ENCODE measurements around the gene ATP11C.
"Not testable (repeated sequence)": the region's sequence is repeated elsewhere in the genome, so short reads cannot be mapped to it uniquely, and the experiment has no call there.

The ATP11C gene

GRCh38 chrX:139862208-139862607 is 70.6 kb downstream of the ATP11C start:
- DNase-seq, result no peak

GRCh38 chrX:139856826-139857225 is 76.0 kb downstream of the ATP11C start:
- DNase-seq, result not testable (repeated sequence)

GRCh38 chrX:139851730-139852129 is 81.1 kb downstream of the ATP11C start:
- no peak for DNase-seq

- no peak for DNase-seq
These were observed 81.9 kb downstream of the ATP11C start for GRCh38 chrX:139850968-139851367.

GRCh38 chrX:139844884-139845283 is 88.0 kb downstream of the ATP11C start:
- no peak for DNase-seq

GRCh38 chrX:139844163-139844562 is 88.7 kb downstream of the ATP11C start:
- no peak for DNase-seq

- no peak for DNase-seq
These were observed 90.3 kb downstream of the ATP11C start for GRCh38 chrX:139842326-139843185.

- not testable (repeated sequence) for DNase-seq
These were observed 96.5 kb downstream of the ATP11C start for GRCh38 chrX:139836335-139836734.

- DNase-seq, result no peak
These were observed 98.0 kb downstream of the ATP11C start for GRCh38 chrX:139834879-139835278.

GRCh38 chrX:139832718-139833309 is 100.0 kb downstream of the ATP11C start:
- DNase-seq, result no peak

- DNase-seq, result no peak
These were observed 101.0 kb downstream of the ATP11C start for GRCh38 chrX:139831675-139832456.

GRCh38 chrX:139831017-139831416 is 101.8 kb downstream of the ATP11C start:
- no peak for DNase-seq

GRCh38 chrX:139828830-139829229 is 104.0 kb downstream of the ATP11C start:
- no peak for DNase-seq

GRCh38 chrX:139828033-139828432 is 104.8 kb downstream of the ATP11C start:
- no peak for DNase-seq

- DNase-seq, result no peak
These were observed 106.5 kb downstream of the ATP11C start for GRCh38 chrX:139826065-139827044.

GRCh38 chrX:139825618-139826017 is 107.2 kb downstream of the ATP11C start:
- DNase-seq, result no peak

GRCh38 chrX:139823806-139824205 is 109.0 kb downstream of the ATP11C start:
- no peak for DNase-seq

- DNase-seq, result no peak
These were observed 112.4 kb downstream of the ATP11C start for GRCh38 chrX:139820358-139820984.

GRCh38 chrX:139816204-139816603 is 116.6 kb downstream of the ATP11C start:
- DNase-seq, result no peak

- no peak for DNase-seq
These were observed 117.1 kb downstream of the ATP11C start for GRCh38 chrX:139815771-139816170.

All from amygdala (tissue), 56 donors.